ENCODE data around the gene ROR2. TPM values are rescaled to one million over a fixed set of nuclear protein-coding genes. Genes with fewer than 3 reads are reported as not detected.

ROR2 gene
- total and polyA plus RNA-seq, 2 of the 8 experiments (the other 6 are each of a cell fraction or from before 2014, with no cell fraction given), result 2.7 to 4.3 TPM

GRCh38 chr9:91776409-91777291 is 173.4 kb downstream of the ROR2 start:
- H2BK5ac ChIP-seq (ENCODE audit: low read depth, low read length), result no peak overlapping the region
- POLR2A ChIA-PET (ENCODE audit: partially characterized antibody), result no interaction called here
- no peak overlapping the region for H2AK5ac ChIP-seq (ENCODE audit: low read depth, low read length)
- DNase-seq (ENCODE audit: low read depth in 1 of 2, low spot score in 2 of 2), result no peak
- no peak for FAIRE-seq
- no peak overlapping the region for H3K4ac ChIP-seq (replicated peaks; ENCODE audit: insufficient read length, low read depth, low read length)
- H3K4me3 ChIP-seq (ENCODE audit: extremely low read depth in 1 of 4, insufficient read depth in 2 of 4, low read depth in 3 of 4, low read length in 4 of 4), result no peak overlapping the region
- H3K4me2 ChIP-seq (ENCODE audit: insufficient read depth in 1 of 2, low read depth in 2 of 2, low read length in 2 of 2), result no peak overlapping the region
- no peak overlapping the region for H3K56ac ChIP-seq (replicated peaks; ENCODE audit: insufficient read length, low read depth, low read length)
- 84% methylated on average over 6 of the region's 6 CpGs; no CpG with 5 or more reads in 1 of the 2 experiments for WGBS, 2 experiments (ENCODE audit: extremely low coverage in 1 of 2, insufficient coverage in 1 of 2, insufficient read length in 1 of 2, insufficient replicate concordance in 2 of 2, low coverage in 1 of 2, low lambda C conversion rate in 2 of 2, missing lambda C conversion rate in 1 of 2)
- no peak overlapping the region for H3K9ac ChIP-seq (replicated peaks in 1 of 4; ENCODE audit: extremely low read depth in 1 of 4, low read depth in 3 of 4, low read length in 3 of 4)
- no peak overlapping the region for H2BK15ac ChIP-seq (ENCODE audit: low read length)
- no peaks in the 10 kb centered on the region for H3K23me2 ChIP-seq (ENCODE audit: low read depth, low read length)
- no peak overlapping the region for H4K5ac ChIP-seq (ENCODE audit: insufficient read length, low read depth, low read length)
- H3K27me3 ChIP-seq (replicated peaks in 1 of 4; ENCODE audit: control insufficient read depth in 3 of 4, extremely low read depth in 1 of 4, insufficient read depth in 3 of 4, low read length in 3 of 4), result no peaks in the 10 kb centered on the region
- H4K91ac ChIP-seq (replicated peaks; ENCODE audit: insufficient read length, low read length), result no peak overlapping the region
- H3K4me1 ChIP-seq (replicated peaks in 1 of 4; ENCODE audit: control insufficient read depth in 3 of 4, insufficient read depth in 4 of 4, low read length in 3 of 4), result peaks cover 0 to 2% (median 0%) of the 10 kb centered on the region in 4 experiments; a peak in 3 of 7 replicates
- H3K27ac ChIP-seq (ENCODE audit: low read depth, low read length), result no peak overlapping the region
- no peak overlapping the region for H4K8ac ChIP-seq (ENCODE audit: extremely low read depth, insufficient read depth, low read length)
- no peak overlapping the region for H2BK120ac ChIP-seq (replicated peaks; ENCODE audit: low read depth, low read length)
- H2BK12ac ChIP-seq (ENCODE audit: low read depth, low read length), result no peak overlapping the region
- no peak overlapping the region for H3K23ac ChIP-seq (ENCODE audit: insufficient read length)
- no peak overlapping the region for H3K14ac ChIP-seq (ENCODE audit: insufficient read length)
- no peak overlapping the region for H2AFZ ChIP-seq (ENCODE audit: low read length)
- H3K18ac ChIP-seq (ENCODE audit: extremely low read depth, low read length), result no peak overlapping the region
- H3K79me2 ChIP-seq (ENCODE audit: control insufficient read depth in 1 of 2, insufficient read depth in 2 of 2, low read length in 2 of 2), result no peaks in the 10 kb centered on the region
- CTCF ChIA-PET (ENCODE audit: partially characterized antibody), result interaction anchor here (0.6 to 12.6 kb wide), 16 partner anchors 9 to 1257 kb away, joined by 3 to 156 read pairs (median 4); partner anchors contain the start of gene ROR2
- H3K36me3 ChIP-seq (ENCODE audit: control insufficient read depth in 2 of 4, insufficient read depth in 4 of 4, low read length in 3 of 4), result no peaks in the 10 kb centered on the region
- H3K79me1 ChIP-seq (ENCODE audit: low read depth, low read length), result no peaks in the 10 kb centered on the region
- no peak overlapping the region for H2BK20ac ChIP-seq (ENCODE audit: low read length)
- H3K9me3 ChIP-seq (ENCODE audit: insufficient read depth in 2 of 2, low read depth in 1 of 2, low read length in 1 of 2), result no peaks in the 10 kb centered on the region
- no peaks in the 10 kb centered on the region for H4K20me1 ChIP-seq (replicated peaks in 1 of 2; ENCODE audit: control insufficient read depth in 1 of 2, insufficient read depth in 2 of 2, low read length in 2 of 2)
- TF ChIP-seq RFX5 (IDR thresholded peaks at IDR 0.05; ENCODE audit: borderline replicate concordance, low read depth, low read length), result no peak
- TF ChIP-seq CEBPB (IDR thresholded peaks at IDR 0.05; ENCODE audit: low read depth, low read length), result no peak
- TF ChIP-seq ZNF274 (IDR thresholded peaks at IDR 0.05; ENCODE audit: borderline replicate concordance, extremely low read depth, low read length), result no peak

Data from H1 (cell line).